IMR-90 (cell line): ENCODE measurements around the gene ATM. TPM values are rescaled to one million over a fixed set of nuclear protein-coding genes. Genes with fewer than 3 reads are reported as not detected.

Source experiments
- ATAC-seq: fragments of 200-7000 bp; cut with Tn5 transposase; 2 replicates; pipeline ENCODE4 v1.9.1; 2020; ENCODE audit warnings: low read depth, mild to moderate bottlenecking, moderate library complexity
- BruUV-seq: library from RNA; stranded (reverse); fragments of 400-500 nt; replicated peaks from 2 replicates; lab custom pipeline; 2021; lab: Mats Ljungman, UMichigan
- CTCF ChIA-PET: fragments of 300-600 bp; formaldehyde crosslinking; extraction: SDS; loops from one replicate; lab custom pipeline; 2021; ENCODE audit warnings: antibody characterized with exemption; lab: Yijun Ruan, JAX
- POLR2A ChIA-PET: fragments of 300-600 bp; sonication (Branson Sonifier 250); formaldehyde crosslinking; loops from one replicate; lab custom pipeline; 2022; ENCODE audit warnings: antibody characterized with exemption; ENCODE audit not compliant: unreplicated experiment; lab: Charles Lee
- DNase-seq: peaks from one replicate; pipeline ENCODE4 v3.0.0; 2013
- H2AFZ ChIP-seq: replicated peaks from 2 replicates; pipeline ENCODE3; 2013; ENCODE audit warnings: low read length, mild to moderate bottlenecking; ENCODE audit not compliant: poor library complexity
- H2AK5ac ChIP-seq: 2 replicates; pipeline ENCODE4 v1.6.1; 2013; ENCODE audit warnings: low read depth, low read length, inconsistent platforms
- H2AK9ac ChIP-seq: replicated peaks from 2 replicates; pipeline ENCODE3; 2013; ENCODE audit warnings: mild to moderate bottlenecking, low read depth, low read length, moderate library complexity; ENCODE audit not compliant: poor library complexity
- H2BK120ac ChIP-seq: 2 replicates; pipeline ENCODE4 v1.6.1; 2013; ENCODE audit warnings: low read depth, low read length, inconsistent platforms
- H2BK15ac ChIP-seq: 3 replicates; pipeline ENCODE4 v1.6.1; 2013; ENCODE audit warnings: low read depth, low read length, inconsistent platforms
- H2BK20ac ChIP-seq: 2 replicates; pipeline ENCODE4 v1.6.1; 2013; ENCODE audit warnings: low read depth, mild to moderate bottlenecking, inconsistent platforms, low read length, moderate library complexity
- H2BK5ac ChIP-seq: 2 replicates; pipeline ENCODE4 v1.6.1; 2013; ENCODE audit warnings: mild to moderate bottlenecking, low read depth, low read length, inconsistent platforms; ENCODE audit not compliant: poor library complexity, severe bottlenecking
- H3K14ac ChIP-seq: replicated peaks from 2 replicates; pipeline ENCODE4 v1.6.1; 2013; ENCODE audit warnings: low read depth, low read length, inconsistent platforms
- H3K18ac ChIP-seq: 2 replicates; pipeline ENCODE4 v1.6.1; 2013; ENCODE audit warnings: low read depth, low read length, control low read depth
- H3K23ac ChIP-seq: 2 replicates; pipeline ENCODE4 v1.6.1; 2013; ENCODE audit warnings: low read depth, low read length, inconsistent platforms
- H3K27ac ChIP-seq: 2 replicates; pipeline ENCODE4 v1.5.1; 2013; ENCODE audit warnings: mild to moderate bottlenecking, control low read depth, low read length; ENCODE audit not compliant: insufficient read depth
- H3K27me3 ChIP-seq: 2 replicates; pipeline ENCODE4 v1.6.1; 2013; ENCODE audit warnings: low read length; ENCODE audit not compliant: control insufficient read depth, insufficient read depth
- H3K36me3 ChIP-seq: 2 replicates; pipeline ENCODE4 v1.6.1; 2013; ENCODE audit warnings: low read length, mixed read lengths; ENCODE audit not compliant: control insufficient read depth, insufficient read depth
- H3K4ac ChIP-seq: 2 replicates; pipeline ENCODE4 v1.6.1; 2013; ENCODE audit warnings: low read depth, low read length, inconsistent platforms
- H3K4me1 ChIP-seq: 2 replicates; pipeline ENCODE4 v1.6.1; 2013; ENCODE audit warnings: low read length, mixed read lengths; ENCODE audit not compliant: control insufficient read depth, insufficient read depth
- H3K4me2 ChIP-seq: 2 replicates; pipeline ENCODE4 v1.6.1; 2013; ENCODE audit warnings: low read depth, mild to moderate bottlenecking, control low read depth, low read length, moderate library complexity
- H3K4me3 ChIP-seq: 2 replicates; pipeline ENCODE4 v1.5.1; 2013; ENCODE audit warnings: low read depth, mild to moderate bottlenecking, control low read depth, low read length, moderate library complexity; ENCODE audit not compliant: insufficient read depth
- H3K56ac ChIP-seq: 2 replicates; pipeline ENCODE4 v1.6.1; 2013; ENCODE audit warnings: low read length, inconsistent platforms; ENCODE audit not compliant: insufficient read depth; ENCODE audit errors: extremely low read depth
- H3K79me1 ChIP-seq, 2 experiments: 2 replicates each; pipeline ENCODE4 v1.6.1; 2013; ENCODE audit warnings: low read length in 2 of 2, inconsistent platforms in 1 of 2, low read depth in 1 of 2
- H3K9ac ChIP-seq: 2 replicates; pipeline ENCODE4 v1.6.1; 2013; ENCODE audit warnings: low read depth, low read length, control low read depth
- H3K9me1 ChIP-seq: 2 replicates; pipeline ENCODE4 v1.6.1; 2013; ENCODE audit warnings: low read length, inconsistent platforms; ENCODE audit not compliant: insufficient read depth
- H3K9me3 ChIP-seq: 2 replicates; pipeline ENCODE4 v1.6.1; 2013; ENCODE audit warnings: low read length; ENCODE audit not compliant: control insufficient read depth, insufficient read depth
- H4K20me1 ChIP-seq: 2 replicates; pipeline ENCODE4 v1.6.1; 2013; ENCODE audit warnings: low read length, inconsistent platforms; ENCODE audit not compliant: insufficient read depth
- H4K5ac ChIP-seq: 2 replicates; pipeline ENCODE4 v1.6.1; 2013; ENCODE audit warnings: mild to moderate bottlenecking, low read depth, low read length, control low read depth
- H4K8ac ChIP-seq, 2 experiments: 2 replicates each; pipeline ENCODE4 v1.6.1; 2013; ENCODE audit warnings: low read depth in 2 of 2, low read length in 2 of 2, control low read depth in 1 of 2, inconsistent platforms in 1 of 2
- H4K91ac ChIP-seq: 2 replicates; pipeline ENCODE4 v1.6.1; 2013; ENCODE audit warnings: low read depth, low read length, inconsistent platforms; ENCODE audit not compliant: insufficient read depth
- BHLHE40 ChIP-seq: fragments of 150-350 bp; IDR thresholded peaks from 2 replicates; pipeline ENCODE4 v1.6.1; 2016; ENCODE audit warnings: mild to moderate bottlenecking, low read depth, low read length
- CHD1 ChIP-seq: IDR thresholded peaks from 2 replicates; pipeline ENCODE4 v1.6.1; 2012; ENCODE audit warnings: low read depth, low read length, improper control_type of control experiment
- CTCF ChIP-seq: conservative IDR thresholded peaks from 2 replicates; pipeline ENCODE4 v1.5.1; 2012; ENCODE audit warnings: mild to moderate bottlenecking, low read depth, low read length, improper control_type of control experiment
- MAFK ChIP-seq: IDR thresholded peaks from 2 replicates; pipeline ENCODE4 v1.6.1; 2012; ENCODE audit warnings: low read depth, low read length, improper control_type of control experiment
- WGBS, 2 experiments: methylation state at CpG; one replicate each; pipeline versions ENCODE4 v1.1.5 to v1.1.7; 2013; ENCODE audit warnings: missing lambda C conversion rate in 2 of 2; ENCODE audit not compliant: insufficient read length in 1 of 2; ENCODE audit errors: extremely low coverage in 2 of 2; 5-methylcytosine and 5-hydroxymethylcytosine counted together
- dilution Hi-C: fragments of 300-500 bp; cut with HindIII; formaldehyde crosslinking; loops from one replicate; pipeline ENCODE4 v1.14.3; 2018; ENCODE audit warnings: low sequenced_read_pairs; ENCODE audit not compliant: unreplicated experiment
- in situ Hi-C: fragments of 300-500 bp; cut with MboI; formaldehyde crosslinking; loops from 3 replicates; pipeline ENCODE4 v1.14.3; 2019; ENCODE audit warnings: low sequenced_read_pairs, inconsistent platforms, mixed read lengths
- intact Hi-C: fragments of 100-400 bp; cut with micrococcal nuclease; formaldehyde crosslinking; loops from 2 replicates; pipeline ENCODE4 v1.10.0; 2022
- polyA plus RNA-seq, 3 experiments: library from polyadenylated mRNA; depleted of rRNA; stranded (reverse); fragments of >200 nt; gene quantifications; 2 replicates each; pipeline ENCODE4 v1.2.3, GENCODE V29; 2012; ENCODE audit warnings: low replicate concordance in 1 of 3
- total RNA-seq: library from RNA; depleted of rRNA; stranded (reverse); fragments of >200 nt; gene quantifications from 2 replicates; pipeline ENCODE4 v1.2.3, GENCODE V29; 2012
- TF ChIP-seq, protein P1 (sequence below): fragments of 150-350 bp; IDR thresholded peaks from 2 replicates; pipeline ENCODE4 v1.6.1; 2016; ENCODE audit warnings: low read depth, mild to moderate bottlenecking, low read length, moderate library complexity, borderline replicate concordance

The ATM gene
- total and polyA plus RNA-seq, 2 of the 4 experiments (the other 2 are of a cell fraction) = 18.1 to 30.6 TPM

GRCh38 chr11:108398439-108398838 lies 175.6 kb downstream of the ATM start:
- no peak overlapping the region for H4K91ac ChIP-seq
- H3K4me2 ChIP-seq = no peak overlapping the region
- H3K27ac ChIP-seq = no peak overlapping the region
- dilution Hi-C loops = no loop called here
- ChIA-PET CTCF (no interaction called here), POLR2A (no interaction called here)
- H2BK5ac ChIP-seq = no peak overlapping the region
- no peaks in the 10 kb centered on the region for H3K79me1 ChIP-seq
- no peak overlapping the region for H2AK5ac ChIP-seq
- no peak overlapping the region for H3K4ac ChIP-seq
- no peak overlapping the region for H3K4me3 ChIP-seq
- ATAC-seq = no peak
- TF ChIP-seq BHLHE40 (no peak), MAFK (no peak), CTCF (no peak), CHD1 (no peak)
- TF ChIP-seq, protein P1, sequence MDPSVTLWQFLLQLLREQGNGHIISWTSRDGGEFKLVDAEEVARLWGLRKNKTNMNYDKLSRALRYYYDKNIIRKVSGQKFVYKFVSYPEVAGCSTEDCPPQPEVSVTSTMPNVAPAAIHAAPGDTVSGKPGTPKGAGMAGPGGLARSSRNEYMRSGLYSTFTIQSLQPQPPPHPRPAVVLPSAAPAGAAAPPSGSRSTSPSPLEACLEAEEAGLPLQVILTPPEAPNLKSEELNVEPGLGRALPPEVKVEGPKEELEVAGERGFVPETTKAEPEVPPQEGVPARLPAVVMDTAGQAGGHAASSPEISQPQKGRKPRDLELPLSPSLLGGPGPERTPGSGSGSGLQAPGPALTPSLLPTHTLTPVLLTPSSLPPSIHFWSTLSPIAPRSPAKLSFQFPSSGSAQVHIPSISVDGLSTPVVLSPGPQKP = no peak
- no peaks in the 10 kb centered on the region for H3K9me1 ChIP-seq
- intact Hi-C loops = no loop called here
- no peak overlapping the region for H3K56ac ChIP-seq
- H4K20me1 ChIP-seq = no peaks in the 10 kb centered on the region
- no peaks in the 10 kb centered on the region for H3K36me3 ChIP-seq
- no peak overlapping the region for H4K8ac ChIP-seq
- no peak overlapping the region for H3K18ac ChIP-seq
- no peak overlapping the region for H2BK20ac ChIP-seq
- no peak overlapping the region for H3K9ac ChIP-seq
- no peak overlapping the region for H2BK120ac ChIP-seq
- H2BK15ac ChIP-seq = no peak overlapping the region
- H4K5ac ChIP-seq = no peak overlapping the region
- no peaks in the 10 kb centered on the region for H3K4me1 ChIP-seq
- in situ Hi-C loops = no loop called here
- no peaks in the 10 kb centered on the region for H3K27me3 ChIP-seq
- no TSS peak for BruUV-seq
- no CpG with 5 or more reads among the region's 6 CpGs for WGBS, 2 experiments
- no peak overlapping the region for H2AK9ac ChIP-seq
- H3K9me3 ChIP-seq = no peaks in the 10 kb centered on the region
- no peak overlapping the region for H3K14ac ChIP-seq
- no peak overlapping the region for H3K23ac ChIP-seq
- no peak overlapping the region for H2AFZ ChIP-seq
- DNase-seq = no peak
